Measurements from ENCODE around the gene SLFNL1. TPM values are rescaled to one million over a fixed set of nuclear protein-coding genes. Genes with fewer than 3 reads are reported as not detected.

The SLFNL1 gene
- total RNA-seq, 2 donors from 2014 or later = 0.15 TPM; not detected in 1

DNA sequence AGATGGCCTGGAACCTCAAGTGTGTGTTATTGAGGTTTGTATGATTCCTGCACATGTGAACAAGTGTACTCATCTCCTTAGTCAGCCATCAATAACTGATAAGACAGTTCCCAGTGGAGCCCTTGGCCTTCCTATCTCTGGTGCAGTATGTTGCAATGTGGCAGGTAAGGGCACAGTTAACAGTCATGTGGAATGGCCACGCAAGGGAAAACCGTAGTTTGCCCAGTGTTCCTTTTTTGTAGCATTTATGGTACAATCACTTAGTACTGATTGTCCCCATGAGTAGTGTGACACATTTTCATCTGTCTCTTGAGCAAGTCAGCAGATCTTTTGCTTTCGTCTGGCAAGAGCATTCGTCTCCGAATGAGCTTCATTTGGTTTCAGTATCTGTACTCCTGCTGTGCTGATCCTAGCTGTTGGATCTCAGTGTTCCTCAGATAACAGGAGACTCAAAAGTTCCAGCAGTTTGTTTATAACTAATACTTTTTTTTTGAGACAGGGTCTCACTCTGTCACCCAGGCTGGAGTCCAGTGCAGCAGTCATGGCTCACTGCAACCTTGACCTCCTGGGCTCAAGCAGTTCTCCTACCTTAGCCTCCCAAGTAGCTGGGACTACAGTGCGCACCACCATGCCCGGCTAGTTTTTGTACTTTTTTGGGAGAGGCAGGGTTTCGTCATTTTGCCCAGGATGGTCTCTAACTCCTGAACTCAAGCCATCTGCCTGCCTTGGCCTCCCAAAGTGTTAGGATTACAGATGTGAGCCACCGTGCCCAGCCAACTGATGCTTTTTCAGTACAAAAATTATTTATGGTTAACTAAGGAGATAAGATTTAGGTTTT lies 33.9 kb downstream of the SLFNL1 start:
- no peak overlapping the region for H3K27ac Mint-ChIP-seq
- no peaks in the 10 kb centered on the region for H3K27me3 Mint-ChIP-seq (ENCODE audit: insufficient read depth)
- H3K9ac ChIP-seq (ENCODE audit: extremely low read depth, low read length, poor library complexity, severe bottlenecking) = no peak overlapping the region
- H3K27me3 ChIP-seq (ENCODE audit: control insufficient read depth, insufficient read depth, low read length, poor library complexity, severe bottlenecking) = no peaks in the 10 kb centered on the region
- H3K4me1 ChIP-seq (ENCODE audit: control insufficient read depth, insufficient read depth, low read length) = peaks cover 7% of the 10 kb centered on the region
- no peak overlapping the region for H3K4me3 ChIP-seq (ENCODE audit: low read length)
- peaks cover 100% of the 10 kb centered on the region for H3K36me3 ChIP-seq (ENCODE audit: control insufficient read depth, insufficient read depth, low read length)
- peaks cover 90% of the 10 kb centered on the region for H3K36me3 Mint-ChIP-seq (ENCODE audit: low read depth)
- no peak overlapping the region for H3K4me3 Mint-ChIP-seq
- H3K9me3 ChIP-seq (ENCODE audit: control insufficient read depth, low read length) = no peaks in the 10 kb centered on the region
- H3K27ac ChIP-seq (ENCODE audit: low read depth, low read length) = no peak overlapping the region
- no peaks in the 10 kb centered on the region for H3K9me3 Mint-ChIP-seq
- DNase-seq = no peak
- no peak for TF ChIP-seq CTCF (conservative IDR thresholded peaks at IDR 0.05)
- 94 to 97% methylated on average over 8 to 9 of the region's 9 CpGs for WGBS, 2 experiments (ENCODE audit: insufficient coverage in 1 of 2, insufficient read length in 1 of 2)
- peaks cover 7% of the 10 kb centered on the region for H3K4me1 Mint-ChIP-seq

- H3K27ac ChIP-seq (ENCODE audit: low read depth, low read length) = no peak overlapping the region
- H3K4me1 Mint-ChIP-seq = peaks cover 14% of the 10 kb centered on the region
- H3K4me3 Mint-ChIP-seq = no peak overlapping the region
- H3K36me3 ChIP-seq (ENCODE audit: control insufficient read depth, insufficient read depth, low read length) = peaks cover 94% of the 10 kb centered on the region
- no peaks in the 10 kb centered on the region for H3K27me3 ChIP-seq (ENCODE audit: control insufficient read depth, insufficient read depth, low read length, poor library complexity, severe bottlenecking)
- H3K27me3 Mint-ChIP-seq (ENCODE audit: insufficient read depth) = no peaks in the 10 kb centered on the region
- H3K36me3 Mint-ChIP-seq (ENCODE audit: low read depth) = peaks cover 84% of the 10 kb centered on the region
- no peak overlapping the region for H3K9ac ChIP-seq (ENCODE audit: extremely low read depth, low read length, poor library complexity, severe bottlenecking)
- no peak for TF ChIP-seq CTCF (conservative IDR thresholded peaks at IDR 0.05)
- H3K9me3 Mint-ChIP-seq = no peaks in the 10 kb centered on the region
- H3K4me3 ChIP-seq (ENCODE audit: low read length) = no peak overlapping the region
- H3K27ac Mint-ChIP-seq = no peak overlapping the region
- 96 to 100% methylated on average over 3 of the region's 3 CpGs for WGBS, 2 experiments (ENCODE audit: insufficient coverage in 1 of 2, insufficient read length in 1 of 2)
- DNase-seq = no peak
- no peaks in the 10 kb centered on the region for H3K9me3 ChIP-seq (ENCODE audit: control insufficient read depth, low read length)
- peaks cover 7% of the 10 kb centered on the region for H3K4me1 ChIP-seq (ENCODE audit: control insufficient read depth, insufficient read depth, low read length)
Measured at GRCh38 chr1:40986956-40987355, 34.6 kb downstream of the SLFNL1 start.

DNA sequence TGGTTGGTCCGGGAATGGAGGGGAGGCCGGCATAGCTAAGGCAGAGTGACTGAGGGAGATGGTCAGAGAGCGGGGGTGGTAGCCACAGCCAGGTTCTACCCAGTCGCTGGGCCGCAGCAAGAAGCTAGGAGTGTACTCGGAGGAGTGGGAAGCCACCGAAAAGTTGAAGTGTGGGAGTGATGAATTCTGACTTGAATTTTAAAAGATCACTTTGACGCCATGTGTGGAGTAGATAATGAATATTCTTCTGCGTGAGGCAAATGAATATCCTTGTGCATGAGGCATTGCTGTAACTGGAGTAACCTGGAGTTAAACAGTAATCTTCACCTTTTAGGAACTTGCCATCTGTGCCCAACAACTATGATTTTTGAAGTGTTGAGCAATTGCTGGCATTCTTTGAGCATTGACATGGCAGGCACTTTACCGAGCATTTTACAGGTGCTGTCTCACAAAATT lies 35.2 kb downstream of the SLFNL1 start:
- no peak for TF ChIP-seq CTCF (conservative IDR thresholded peaks at IDR 0.05)
- Histone ChIP-seq H3K27me3 (ENCODE audit: control insufficient read depth, insufficient read depth, low read length, poor library complexity, severe bottlenecking) (no peaks in the 10 kb centered on the region), H3K4me1 (ENCODE audit: control insufficient read depth, insufficient read depth, low read length) (peaks cover 7% of the 10 kb centered on the region), H3K4me3 (ENCODE audit: low read length) (no peak overlapping the region), H3K9me3 (ENCODE audit: control insufficient read depth, low read length) (no peaks in the 10 kb centered on the region), H3K27ac (ENCODE audit: low read depth, low read length) (no peak overlapping the region), H3K9ac (ENCODE audit: extremely low read depth, low read length, poor library complexity, severe bottlenecking) (no peak overlapping the region), H3K36me3 (ENCODE audit: control insufficient read depth, insufficient read depth, low read length) (peaks cover 88% of the 10 kb centered on the region)
- Mint-ChIP-seq H3K4me3 (no peak overlapping the region), H3K9me3 (no peaks in the 10 kb centered on the region), H3K36me3 (ENCODE audit: low read depth) (peaks cover 78% of the 10 kb centered on the region), H3K27ac (peak overlapping the region; percentile 40), H3K4me1 (peaks cover 19% of the 10 kb centered on the region), H3K27me3 (ENCODE audit: insufficient read depth) (no peaks in the 10 kb centered on the region)
- no peak for DNase-seq
- WGBS, 2 experiments (ENCODE audit: insufficient coverage in 1 of 2, insufficient read length in 1 of 2) = 93 to 96% methylated on average over 10 of the region's 10 CpGs
